HL-60 (cell line): ENCODE data around the gene GPHA2.

ENCODE experiments used
- DNase-seq, 2 experiments: peaks; one replicate each; pipeline ENCODE4 v3.0.0-alpha.2; 2010 to 2020; ENCODE audit warnings: low read depth in 1 of 2, low spot score in 1 of 2
- H3K27ac ChIP-seq: fragments of 250-450 bp; sonication (Bioruptor Pico); replicated peaks from 2 replicates; pipeline ENCODE4 v1.5.1; 2020; ENCODE audit warnings: mild to moderate bottlenecking, moderate library complexity
- H3K27me3 ChIP-seq: fragments of 250-450 bp; sonication (Bioruptor Pico); 2 replicates; pipeline ENCODE4 v1.5.1; 2021; ENCODE audit warnings: mild to moderate bottlenecking, moderate library complexity; ENCODE audit not compliant: insufficient read depth, poor library complexity, severe bottlenecking
- H3K4me3 ChIP-seq: replicated peaks from 2 replicates; pipeline ENCODE4 v1.5.1; 2011; ENCODE audit warnings: mild to moderate bottlenecking, control low read depth, low read length; ENCODE audit not compliant: insufficient read depth
- GABPA ChIP-seq: IDR thresholded peaks from 2 replicates; pipeline ENCODE4 v1.6.1; 2012; ENCODE audit warnings: low read depth
- POLR2AphosphoS5 ChIP-seq: IDR thresholded peaks from 2 replicates; pipeline ENCODE4 v1.6.1; 2012; ENCODE audit warnings: low read depth
- REST ChIP-seq: IDR thresholded peaks from 2 replicates; pipeline ENCODE4 v1.6.1; 2012; ENCODE audit warnings: low read depth; ENCODE audit not compliant: insufficient replicate concordance
- SPI1 ChIP-seq: IDR thresholded peaks from 2 replicates; pipeline ENCODE4 v1.6.1; 2012; ENCODE audit warnings: low read depth, mild to moderate bottlenecking, borderline replicate concordance
- TF ChIP-seq, protein P1 (sequence below): IDR thresholded peaks from one replicate; pipeline ENCODE4 v1.5.1; 2011; ENCODE audit warnings: low read length, control low read depth, inconsistent platforms; ENCODE audit not compliant: insufficient read depth

Gene GPHA2

DNA sequence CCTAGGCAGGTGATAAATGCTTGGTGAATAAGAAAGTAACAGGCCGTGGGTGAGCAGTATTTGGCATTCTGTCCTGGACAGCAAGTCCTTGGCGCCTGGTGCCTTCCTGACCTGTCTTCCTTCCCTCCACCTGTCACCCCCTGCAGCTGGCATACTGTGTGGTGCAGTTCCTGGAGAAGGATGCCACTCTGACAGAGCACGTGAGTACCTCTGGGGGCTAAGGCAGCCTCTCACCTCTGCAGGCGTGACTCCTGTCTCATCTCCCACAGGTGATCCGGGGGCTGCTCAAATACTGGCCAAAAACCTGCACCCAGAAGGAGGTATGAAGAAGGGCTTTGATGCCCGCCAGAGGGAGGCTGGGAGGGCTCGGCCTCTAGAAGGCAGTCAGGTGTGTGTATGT, 4.4 kb downstream of the GPHA2 start:
- DNase-seq: no peak
- no peak overlapping the region for H3K27ac ChIP-seq
- no peak overlapping the region for H3K4me3 ChIP-seq
- H3K27me3 ChIP-seq: no peaks in the 10 kb centered on the region
- TF ChIP-seq SPI1: no peak
- no peak for TF ChIP-seq GABPA
- no peak for TF ChIP-seq POLR2AphosphoS5
- TF ChIP-seq REST: no peak
- TF ChIP-seq, protein P1, sequence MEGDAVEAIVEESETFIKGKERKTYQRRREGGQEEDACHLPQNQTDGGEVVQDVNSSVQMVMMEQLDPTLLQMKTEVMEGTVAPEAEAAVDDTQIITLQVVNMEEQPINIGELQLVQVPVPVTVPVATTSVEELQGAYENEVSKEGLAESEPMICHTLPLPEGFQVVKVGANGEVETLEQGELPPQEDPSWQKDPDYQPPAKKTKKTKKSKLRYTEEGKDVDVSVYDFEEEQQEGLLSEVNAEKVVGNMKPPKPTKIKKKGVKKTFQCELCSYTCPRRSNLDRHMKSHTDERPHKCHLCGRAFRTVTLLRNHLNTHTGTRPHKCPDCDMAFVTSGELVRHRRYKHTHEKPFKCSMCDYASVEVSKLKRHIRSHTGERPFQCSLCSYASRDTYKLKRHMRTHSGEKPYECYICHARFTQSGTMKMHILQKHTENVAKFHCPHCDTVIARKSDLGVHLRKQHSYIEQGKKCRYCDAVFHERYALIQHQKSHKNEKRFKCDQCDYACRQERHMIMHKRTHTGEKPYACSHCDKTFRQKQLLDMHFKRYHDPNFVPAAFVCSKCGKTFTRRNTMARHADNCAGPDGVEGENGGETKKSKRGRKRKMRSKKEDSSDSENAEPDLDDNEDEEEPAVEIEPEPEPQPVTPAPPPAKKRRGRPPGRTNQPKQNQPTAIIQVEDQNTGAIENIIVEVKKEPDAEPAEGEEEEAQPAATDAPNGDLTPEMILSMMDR: no peak

DNA sequence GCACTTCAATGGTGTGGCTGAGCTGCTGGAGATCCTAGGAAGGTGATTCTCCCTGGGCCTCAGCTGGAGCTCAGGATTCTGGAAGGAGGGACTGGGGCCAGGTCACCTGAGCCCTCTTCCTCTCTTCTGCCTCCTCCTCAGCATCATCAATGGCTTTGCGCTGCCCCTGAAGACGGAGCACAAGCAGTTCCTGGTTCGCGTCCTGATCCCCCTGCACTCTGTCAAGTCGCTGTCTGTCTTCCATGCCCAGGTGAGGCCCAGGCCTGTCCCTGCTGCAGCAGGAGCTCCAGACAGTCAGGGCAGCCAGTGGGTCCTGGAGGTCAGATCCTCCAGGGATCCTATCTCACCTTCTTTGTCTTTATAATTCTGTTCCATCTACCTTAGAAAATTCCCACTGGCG, 5.4 kb downstream of the GPHA2 start:
- DNase-seq: no peak
- TF ChIP-seq REST (no peak), POLR2AphosphoS5 (no peak), GABPA (no peak), SPI1 (no peak)
- TF ChIP-seq, protein P1: no peak
- Histone ChIP-seq H3K27me3 (no peaks in the 10 kb centered on the region), H3K4me3 (no peak overlapping the region), H3K27ac (no peak overlapping the region)

DNA sequence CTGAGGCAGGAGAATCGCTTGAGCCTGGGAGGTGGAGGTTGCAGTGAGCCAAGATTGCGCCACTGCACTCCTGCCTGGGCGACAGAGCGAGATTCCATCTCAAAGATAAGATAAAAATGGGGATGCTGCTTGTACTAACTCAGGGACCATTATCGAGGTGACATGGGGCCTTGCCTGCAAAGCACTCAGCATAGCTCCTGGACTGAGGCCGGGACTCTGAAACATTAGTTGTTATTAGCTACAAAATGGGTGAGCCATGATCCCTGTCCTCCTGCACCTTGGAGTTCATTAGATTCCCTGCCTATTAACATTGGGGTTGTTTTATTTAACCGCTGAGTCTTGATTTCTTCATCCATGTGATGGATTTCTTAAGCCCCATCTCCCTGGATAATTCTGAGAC, 6.1 kb downstream of the GPHA2 start:
- TF ChIP-seq REST: no peak
- TF ChIP-seq SPI1: no peak
- H3K27ac ChIP-seq: no peak overlapping the region
- no peak for DNase-seq
- no peak overlapping the region for H3K4me3 ChIP-seq
- H3K27me3 ChIP-seq: no peaks in the 10 kb centered on the region

DNA sequence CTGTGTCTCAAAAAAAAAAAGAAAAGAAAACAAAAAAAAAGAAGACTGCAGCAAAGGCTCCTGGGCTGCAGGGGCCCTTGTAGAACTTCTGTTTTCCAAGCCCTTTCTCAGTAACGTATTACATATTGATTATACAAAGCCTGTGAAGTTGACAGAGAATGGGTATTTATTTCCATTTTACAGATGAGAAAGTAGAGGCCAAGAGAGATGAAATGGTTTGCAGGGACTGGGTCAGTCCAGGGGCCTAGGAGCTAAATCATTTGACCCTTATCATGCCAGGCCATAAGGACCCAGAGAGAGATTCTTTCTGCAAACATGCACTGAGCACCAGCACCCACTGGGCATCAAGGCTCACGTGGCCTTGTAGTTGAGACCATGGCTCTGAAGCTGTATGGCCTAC, 6.7 kb downstream of the GPHA2 start:
- Histone ChIP-seq H3K4me3 (no peak overlapping the region), H3K27me3 (no peaks in the 10 kb centered on the region), H3K27ac (no peak overlapping the region)
- DNase-seq: no peak
- TF ChIP-seq SPI1 (no peak), REST (no peak), POLR2AphosphoS5 (no peak), GABPA (no peak)
- TF ChIP-seq, protein P1: no peak
